GM12865 (cell line): Measurements from ENCODE around the gene LMF1.

Source experiments
- DNase-seq: peaks from one replicate; pipeline ENCODE4 v3.0.0; 2010; ENCODE audit warnings: low read depth
- H3K4me3 ChIP-seq: 2 replicates; pipeline ENCODE4 v1.5.1; 2011; ENCODE audit warnings: mild to moderate bottlenecking, low read depth, low read length, control low read depth
- CTCF ChIP-seq: IDR thresholded peaks from 2 replicates; pipeline ENCODE4 v1.5.1; 2011; ENCODE audit warnings: low read length, control low read depth, low read depth, inconsistent platforms; ENCODE audit not compliant: insufficient read depth; ENCODE audit errors: missing control alignments

The LMF1 gene

GRCh38 chr16:947255-947921 is 23.4 kb downstream of the LMF1 start:
- DNase-seq: no peak
- H3K4me3 ChIP-seq: no peak overlapping the region
- no peak for TF ChIP-seq CTCF

DNA sequence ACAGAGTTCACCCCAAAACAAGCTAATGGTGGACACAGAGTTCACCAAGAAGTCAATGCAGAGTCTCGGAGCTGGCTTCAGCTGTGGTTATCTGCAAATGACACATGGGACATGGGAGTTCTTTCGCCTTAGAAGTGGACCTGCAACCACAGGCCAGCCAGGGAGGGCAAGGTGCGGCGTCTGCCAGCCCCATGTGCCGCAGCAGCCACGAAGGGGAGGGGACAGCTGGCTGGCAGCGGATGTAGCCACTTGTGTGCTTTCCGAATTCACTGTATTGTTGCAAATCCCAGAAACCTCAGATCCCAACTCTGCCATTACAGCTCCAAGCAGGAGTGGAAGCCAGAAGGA is 24.8 kb downstream of the LMF1 start:
- no peak for TF ChIP-seq CTCF
- no peak overlapping the region for H3K4me3 ChIP-seq
- no peak for DNase-seq

DNA sequence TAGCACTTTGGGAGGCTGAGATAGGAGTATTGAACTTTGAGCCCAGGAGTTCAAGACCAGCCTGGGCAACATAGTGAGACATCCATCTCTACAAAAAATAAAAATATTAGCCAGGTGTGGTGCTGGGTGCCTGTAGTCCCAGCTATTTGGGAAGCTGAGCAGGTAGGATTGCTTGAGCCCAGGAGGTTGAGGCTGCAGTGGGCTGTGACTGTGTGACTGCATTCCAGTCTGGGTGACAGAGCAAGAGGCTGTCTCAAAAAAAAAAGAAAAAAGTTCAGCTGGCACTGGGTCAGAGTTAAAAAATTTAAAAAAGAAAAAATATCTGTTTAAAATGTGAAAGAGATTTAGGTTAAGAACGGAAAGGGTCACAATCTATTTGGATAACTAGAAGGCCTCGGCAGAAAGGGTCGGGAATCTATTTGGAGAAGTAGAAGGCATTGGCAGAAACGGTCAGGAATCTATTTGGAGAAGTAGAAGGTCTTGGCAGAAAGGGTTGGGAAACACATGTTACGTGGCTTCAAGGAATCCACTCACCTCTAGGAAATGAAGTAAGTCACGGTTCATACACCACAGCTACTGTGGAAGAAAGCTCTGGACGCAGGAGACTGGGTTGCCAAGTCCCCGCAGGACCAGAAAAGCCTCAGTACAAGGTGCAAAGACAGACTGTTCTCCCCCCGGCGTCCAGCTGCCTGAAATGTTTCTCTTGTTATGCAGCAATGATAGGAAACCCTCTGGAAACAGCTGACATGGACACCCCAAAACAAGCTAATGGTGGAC is 25.3 kb downstream of the LMF1 start:
- H3K4me3 ChIP-seq: no peak overlapping the region
- DNase-seq: no peak

DNA sequence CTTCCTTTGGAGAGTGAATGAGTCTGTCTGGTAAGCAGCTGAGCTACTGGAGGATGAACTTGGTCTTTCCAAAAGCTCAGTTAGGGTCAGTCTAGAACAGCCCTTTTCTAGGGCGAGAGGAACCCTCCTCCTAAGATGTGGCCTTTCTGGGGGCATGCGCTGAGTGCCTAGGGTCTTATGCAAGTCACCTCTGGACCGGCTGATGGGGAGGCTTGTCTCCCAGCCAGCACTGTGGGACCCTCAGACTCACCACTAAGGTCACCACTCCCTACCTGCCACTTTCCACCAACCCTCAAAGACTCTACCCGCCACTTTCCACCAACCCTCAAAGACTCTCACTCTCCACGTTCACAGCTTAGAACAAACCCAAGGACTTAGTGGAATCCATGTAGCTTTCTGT is 26.8 kb downstream of the LMF1 start:
- TF ChIP-seq CTCF: no peak
- no peak for DNase-seq
- no peak overlapping the region for H3K4me3 ChIP-seq

More for the DNA sequence above, 25.3 kb downstream of the LMF1 start:
- TF ChIP-seq CTCF: no peak

- H3K4me3 ChIP-seq: no peak overlapping the region
- DNase-seq: no peak
- TF ChIP-seq CTCF: no peak
Measured at GRCh38 chr16:942436-943060, 28.2 kb downstream of the LMF1 start.

DNA sequence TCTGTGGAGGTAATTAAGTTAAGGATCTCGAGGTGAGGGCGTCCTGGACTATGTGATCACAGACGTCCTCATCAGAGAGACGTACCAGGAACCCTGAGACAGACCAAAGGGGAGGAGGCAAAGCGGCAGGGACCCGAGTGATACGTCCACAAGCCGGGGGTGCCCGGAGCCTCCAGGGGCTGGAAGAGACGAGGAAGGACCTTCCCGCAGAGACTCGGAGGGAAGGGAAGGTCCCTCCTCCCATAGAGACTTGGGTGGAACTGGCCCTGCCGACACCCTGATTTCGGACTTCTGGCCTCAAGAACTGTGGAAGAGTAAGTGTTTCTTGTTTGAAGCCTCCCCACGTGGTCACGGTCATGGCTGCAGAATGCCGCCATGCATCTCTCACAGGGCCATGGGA is 30.8 kb downstream of the LMF1 start:
- no peak for DNase-seq
- no peak for TF ChIP-seq CTCF
- no peak overlapping the region for H3K4me3 ChIP-seq
